GM18873 (cell line): Measurements from ENCODE around the gene DIPK1B.
"Not testable (repeated sequence)": the region's sequence is repeated elsewhere in the genome, so short reads cannot be mapped to it uniquely, and the experiment has no call there.

ENCODE experiments used
- ATAC-seq: cut with Tn5 transposase; IDR thresholded peaks from one replicate; pipeline ENCODE4 v1.9.1; 2021; ENCODE audit warnings: mild to moderate bottlenecking, moderate library complexity, moderate number of reproducible peaks; ENCODE audit not compliant: unreplicated experiment, low FRiP score

Gene DIPK1B

DNA sequence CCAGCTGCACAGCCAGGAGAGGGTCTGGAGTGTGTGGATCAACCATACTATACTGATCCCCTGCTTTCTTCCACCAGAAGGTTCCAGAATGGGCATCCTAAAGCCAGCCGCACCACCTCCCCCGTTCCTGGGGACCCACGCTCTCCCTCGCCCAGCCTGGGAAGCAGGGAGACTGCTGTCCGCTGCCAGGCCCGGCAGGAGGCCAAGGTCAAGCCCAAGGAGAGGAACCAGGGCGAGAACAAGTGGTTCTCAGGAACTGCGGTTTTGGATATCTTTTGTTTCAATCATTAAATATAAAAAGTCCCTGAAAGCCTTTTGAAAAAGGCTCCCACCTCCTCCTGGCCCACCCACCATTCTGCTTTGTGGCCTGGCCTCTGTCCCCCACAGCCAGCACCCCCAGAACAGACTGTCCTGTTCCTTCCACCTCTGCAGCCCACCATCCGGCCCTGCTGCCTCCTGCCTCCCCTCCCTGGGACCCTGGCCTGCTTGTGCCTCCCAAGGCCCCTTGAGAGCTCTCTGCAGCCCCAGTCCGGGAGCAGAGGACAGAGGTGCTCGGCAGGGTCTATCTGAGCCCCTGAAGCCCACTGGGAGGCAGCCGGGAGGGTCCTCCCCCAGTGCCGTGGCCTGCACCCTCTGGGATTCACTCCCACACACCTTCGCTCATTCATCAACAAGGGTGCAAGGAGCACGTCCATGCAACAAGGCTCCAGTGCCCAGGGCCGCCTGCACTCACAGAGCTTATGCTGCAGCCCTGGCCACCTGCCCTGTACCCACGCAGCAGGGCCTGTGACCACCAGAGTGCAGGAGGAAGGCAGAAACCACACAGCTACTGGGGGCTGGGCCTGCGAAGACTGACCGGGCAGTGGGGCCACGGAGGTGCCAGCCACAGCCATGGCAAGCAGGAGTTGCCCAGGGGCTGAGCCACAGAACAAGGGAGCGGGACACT is 36.6 kb downstream of the DIPK1B start:
- no peak for ATAC-seq

DNA sequence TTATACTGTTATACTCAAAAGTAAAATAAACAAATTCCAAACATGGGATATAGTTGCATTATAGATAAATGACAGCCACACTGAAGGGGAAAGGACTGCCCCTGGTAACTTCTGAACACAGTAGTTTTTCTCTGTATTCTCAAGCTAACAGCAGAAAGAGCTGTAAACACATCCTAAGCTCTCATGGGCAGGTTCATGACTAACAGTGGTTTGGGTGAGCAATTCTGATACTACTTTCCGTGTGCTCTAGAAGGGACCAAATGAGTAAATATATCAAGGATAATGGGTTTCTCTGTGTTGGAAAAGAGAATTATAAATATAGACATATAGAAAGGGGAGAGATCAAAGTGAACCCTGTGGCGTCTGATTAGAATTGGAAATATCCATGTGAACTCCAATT is 38.2 kb downstream of the DIPK1B start:
- ATAC-seq: no peak

DNA sequence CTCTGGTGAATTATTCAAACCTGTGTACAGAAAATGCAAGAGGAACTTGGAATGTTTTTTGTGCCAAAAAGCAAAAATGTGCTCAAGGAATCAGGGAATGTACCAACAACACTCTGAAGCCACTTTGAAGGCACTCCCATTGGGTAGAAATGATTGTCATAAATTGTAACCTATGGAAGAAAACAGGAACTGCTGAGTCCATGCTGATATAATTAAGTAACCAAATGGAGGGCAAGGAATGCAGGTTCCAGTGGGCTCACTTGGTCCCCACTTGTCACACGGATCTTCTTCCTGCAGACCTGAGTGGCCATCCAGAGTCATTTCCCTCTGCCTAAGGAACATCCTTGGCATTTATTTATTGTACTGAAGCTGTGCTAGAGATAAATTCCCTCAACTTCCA is 38.9 kb downstream of the DIPK1B start:
- no peak for ATAC-seq

DNA sequence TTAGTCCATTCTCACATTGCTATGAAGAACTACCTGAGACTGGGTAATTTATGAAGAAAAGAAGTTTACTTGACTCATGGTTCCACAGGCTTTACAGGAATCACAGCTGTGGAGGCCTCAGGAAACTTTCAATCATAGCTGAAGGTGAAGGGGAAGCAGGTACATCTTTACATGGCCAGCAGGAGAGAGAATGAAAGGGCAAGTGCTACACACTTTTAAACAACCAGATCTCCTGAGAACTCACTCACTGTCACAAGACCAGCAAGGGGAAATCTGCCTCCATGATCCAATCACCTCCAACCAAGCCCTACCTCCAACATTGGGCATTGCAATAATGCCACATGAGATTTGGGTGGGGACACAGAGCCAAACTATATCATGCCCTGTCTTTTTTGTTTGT is 39.4 kb downstream of the DIPK1B start:
- no peak for ATAC-seq

DNA sequence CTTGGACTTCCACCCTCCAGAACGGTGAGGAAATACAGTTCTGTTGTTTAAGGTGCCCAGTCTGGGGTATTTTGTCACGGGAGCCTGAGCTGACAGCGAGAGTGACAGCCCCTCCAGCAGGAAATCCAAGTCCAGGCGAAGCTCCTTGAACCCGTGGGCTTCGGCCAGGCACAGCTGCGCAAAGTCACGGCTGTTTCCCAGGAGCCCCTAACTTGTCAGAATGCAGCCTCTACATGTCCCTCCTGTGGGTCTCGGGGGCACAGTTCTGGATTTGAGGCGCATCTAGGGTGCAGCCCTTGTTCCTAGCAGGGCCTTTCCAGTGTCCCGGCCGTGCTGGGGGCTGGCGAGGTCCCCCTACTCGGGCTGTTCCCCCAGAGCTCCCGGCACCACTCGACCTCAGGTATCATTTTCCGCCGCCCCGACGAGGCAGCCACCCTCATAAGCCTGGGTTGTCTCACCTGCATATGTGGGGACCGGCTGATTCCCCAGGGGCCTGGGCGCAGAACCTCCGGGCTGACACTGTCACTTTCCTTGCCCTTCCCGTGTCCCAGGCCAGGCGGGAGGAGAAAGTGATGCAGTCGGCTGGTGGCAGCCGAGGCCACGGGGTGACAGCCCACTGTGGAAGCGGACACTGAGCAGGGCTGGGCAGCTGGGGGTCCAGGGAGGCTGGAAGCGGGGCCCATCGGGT is 41.1 kb downstream of the DIPK1B start:
- no peak for ATAC-seq

DNA sequence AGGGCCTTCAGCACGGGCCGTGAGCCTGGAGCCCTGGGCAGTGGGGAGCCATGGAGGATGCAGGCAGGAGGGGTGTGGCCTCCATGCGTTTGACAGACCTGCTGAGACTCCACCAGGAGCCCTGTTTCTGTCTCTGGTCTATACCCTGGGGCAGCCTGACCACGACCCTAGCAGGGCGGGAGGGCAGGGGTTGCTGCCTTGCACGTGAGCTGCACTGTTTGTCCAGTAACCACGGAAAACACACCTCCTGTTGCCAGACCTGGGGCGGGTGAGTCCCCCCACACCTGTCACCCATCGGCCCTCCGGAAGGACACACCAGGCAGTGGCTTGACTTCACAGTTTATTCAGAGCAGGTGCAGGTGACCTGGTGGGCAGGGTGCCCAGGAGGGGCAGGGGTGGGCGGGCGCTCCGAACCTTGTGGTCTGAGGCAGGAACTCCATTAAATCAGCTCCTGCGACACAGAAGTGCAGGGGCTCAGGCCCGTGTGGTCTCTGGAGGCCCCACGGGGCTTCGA is 41.7 kb downstream of the DIPK1B start:
- no peak for ATAC-seq

GRCh38 chr9:136754626-136755301 is 42.4 kb downstream of the DIPK1B start:
- ATAC-seq: no peak

- ATAC-seq: not testable (repeated sequence)
Measured at GRCh38 chr9:136755302-136756133, 43.1 kb downstream of the DIPK1B start.

GRCh38 chr9:136756134-136756438 is 43.7 kb downstream of the DIPK1B start:
- no peak for ATAC-seq

DNA sequence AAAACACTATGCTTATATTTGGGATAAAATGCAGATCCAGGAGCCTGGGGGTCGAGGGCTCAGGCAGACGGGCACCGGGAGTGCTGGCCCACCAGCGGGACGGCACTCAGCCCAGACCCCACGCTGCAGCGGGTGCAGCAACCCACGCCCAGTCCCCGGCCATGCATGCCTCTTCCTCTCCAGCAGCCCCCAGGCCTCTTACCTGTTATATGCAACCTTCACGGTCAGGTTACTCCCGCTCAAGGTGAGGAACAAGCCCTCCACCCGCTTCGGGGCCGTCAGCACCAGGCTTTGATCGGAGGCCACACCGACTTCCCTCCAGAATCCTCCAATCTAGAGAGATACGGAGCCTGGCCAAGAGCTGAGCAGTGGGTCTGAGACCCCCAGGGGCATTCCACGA is 44.5 kb downstream of the DIPK1B start:
- no peak for ATAC-seq

GRCh38 chr9:136757328-136757727 is 45.0 kb downstream of the DIPK1B start:
- ATAC-seq: no peak

DNA sequence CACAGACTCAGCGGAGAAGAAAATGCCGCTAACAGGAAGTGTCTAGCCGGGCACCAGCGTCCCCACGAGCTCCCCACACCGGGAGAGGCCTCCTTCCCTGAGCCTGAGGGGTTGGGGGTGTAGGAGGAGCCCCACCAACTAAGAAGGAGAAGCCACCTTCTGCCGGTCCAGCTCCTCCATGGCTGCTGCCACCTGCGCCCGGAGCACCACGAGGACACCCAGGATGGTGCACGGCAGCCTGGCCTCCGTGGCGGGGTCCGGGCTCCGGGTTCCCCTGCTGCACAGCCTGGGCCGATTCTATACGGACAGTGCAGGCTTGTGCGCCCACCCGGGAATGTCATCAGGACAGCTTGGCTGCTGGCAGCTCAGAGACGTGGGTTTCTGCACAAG is 45.4 kb downstream of the DIPK1B start:
- ATAC-seq: no peak

GRCh38 chr9:136759001-136759400 is 46.6 kb downstream of the DIPK1B start:
- ATAC-seq: no peak

DNA sequence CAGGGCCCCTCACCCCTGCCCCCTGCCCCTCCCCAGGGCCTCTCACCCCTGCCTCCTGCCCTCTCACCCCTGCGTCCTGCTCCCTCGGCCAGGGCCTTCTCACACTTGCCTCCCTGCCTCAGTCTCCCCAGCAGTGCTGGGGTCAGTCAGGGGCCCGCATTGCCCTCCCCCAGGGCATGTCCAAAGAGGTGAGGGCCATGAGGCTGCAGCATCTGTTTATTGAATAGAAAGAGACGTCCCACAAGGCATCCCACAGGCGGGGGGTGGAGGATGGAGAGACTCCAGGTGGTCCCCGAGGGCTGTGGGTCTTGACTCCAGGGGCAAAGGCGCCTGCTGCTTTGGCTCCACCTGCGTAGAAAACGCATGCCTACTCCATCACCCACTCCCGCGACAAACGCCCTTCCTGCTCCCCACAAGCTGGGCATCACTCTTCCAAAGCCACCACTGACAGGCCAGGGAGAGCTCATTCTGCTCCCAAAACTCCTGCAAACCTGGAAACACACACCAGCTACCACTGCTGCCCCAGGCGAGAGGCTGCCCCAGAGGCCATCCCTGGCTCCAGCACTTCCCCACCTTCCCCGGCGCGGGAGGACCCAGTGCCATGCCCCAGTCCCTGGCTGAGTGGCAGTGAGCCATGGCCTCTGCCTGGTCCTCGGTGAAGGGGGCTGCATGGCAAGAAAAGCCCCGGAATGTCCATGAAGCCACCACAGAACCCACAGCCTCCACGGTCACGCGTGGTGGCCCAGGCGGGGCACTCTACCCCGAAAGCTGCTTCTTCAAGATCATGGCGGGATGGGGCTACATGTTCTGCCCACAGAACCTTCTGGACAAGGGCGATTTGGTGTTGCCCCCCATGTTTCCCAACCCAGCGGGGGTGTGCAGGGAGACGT is 47.3 kb downstream of the DIPK1B start:
- no peak for ATAC-seq

GRCh38 chr9:136760424-136760823 is 48.1 kb downstream of the DIPK1B start:
- ATAC-seq: no peak

- ATAC-seq: not testable (repeated sequence)
Measured at GRCh38 chr9:136760834-136761544, 48.6 kb downstream of the DIPK1B start.

GRCh38 chr9:136761545-136761981 is 49.2 kb downstream of the DIPK1B start:
- ATAC-seq: no peak

DNA sequence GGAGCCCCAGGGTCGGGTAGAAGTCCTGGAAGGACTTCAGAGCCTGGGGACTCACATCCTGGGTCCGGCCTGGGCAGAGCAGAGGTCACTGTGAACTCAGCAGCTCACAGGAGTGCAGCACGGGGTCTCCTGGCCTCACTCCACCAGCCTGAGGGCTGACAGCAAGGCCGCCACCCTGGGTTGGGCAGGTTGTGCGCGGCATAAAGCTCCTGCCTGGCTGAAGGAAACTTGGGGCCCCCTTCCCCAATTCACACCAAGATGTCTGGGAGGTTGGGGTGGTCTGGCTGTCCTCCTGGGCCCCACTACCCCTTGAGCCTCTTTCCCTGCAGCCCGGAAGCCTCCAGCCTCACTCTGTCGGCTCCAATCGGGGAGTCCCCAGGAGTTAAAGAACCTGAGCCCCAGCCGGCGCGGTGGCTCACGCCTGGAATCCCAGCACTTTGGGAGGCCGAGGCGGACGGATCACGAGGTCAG is 49.9 kb downstream of the DIPK1B start:
- no peak for ATAC-seq
